Renal cortex interstitium (tissue), 15 donors: ENCODE data around the gene ATP5PB. TPM values are rescaled to one million over a fixed set of nuclear protein-coding genes. Genes with fewer than 3 reads are reported as not detected.
A peak's percentile ranks its signal among the peaks of the same experiment; 100 is the strongest.

Source experiments
- DNase-seq, 11 donors: peaks; one replicate each; pipeline ENCODE4 v3.0.0-alpha.2; 2013; ENCODE audit warnings: low read depth in 9 of 11, low spot score in 4 of 11; ENCODE audit errors: extremely low read depth in 1 of 11
- long read RNA-seq, 16 experiments: transcript quantifications; one replicate each; lab custom pipeline, GENCODE V29; 2026
- polyA plus RNA-seq, 3 donors: library from polyadenylated mRNA; unstranded; fragments of 120-200 nt; gene quantifications; one replicate each; pipeline ENCODE4 v1.2.1, GENCODE V29; 2013; ENCODE audit not compliant: insufficient read length in 3 of 3

ATP5PB gene, protein sequence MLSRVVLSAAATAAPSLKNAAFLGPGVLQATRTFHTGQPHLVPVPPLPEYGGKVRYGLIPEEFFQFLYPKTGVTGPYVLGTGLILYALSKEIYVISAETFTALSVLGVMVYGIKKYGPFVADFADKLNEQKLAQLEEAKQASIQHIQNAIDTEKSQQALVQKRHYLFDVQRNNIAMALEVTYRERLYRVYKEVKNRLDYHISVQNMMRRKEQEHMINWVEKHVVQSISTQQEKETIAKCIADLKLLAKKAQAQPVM
- polyA plus RNA-seq, result 100 to 1,000 TPM; 324 to 412 (median 381) TPM
- long read RNA-seq, donor 1, transcript ATP5PB-202 (7 exons, 3,156 nt), result major isoform, 90 of 134 reads
- long read RNA-seq, donor 1, partial matches to known transcripts, result 36 of 134 reads
- long read RNA-seq, donor 1, other reads (novel, unspliced or antisense), result 5 of 134 reads
- long read RNA-seq, donor 2, transcript ATP5PB-202 (7 exons, 3,156 nt), result major isoform, 82 of 109 reads
- long read RNA-seq, donor 2, partial matches to known transcripts, result 25 of 109 reads
- long read RNA-seq, donor 2, other reads (novel, unspliced or antisense), result 0 of 109 reads
- long read RNA-seq, donor 3, transcript ATP5PB-202 (7 exons, 3,156 nt), result major isoform, 168 of 214 reads
- long read RNA-seq, donor 3, partial matches to known transcripts, result 41 of 214 reads
- long read RNA-seq, donor 3, other reads (novel, unspliced or antisense), result 0 of 214 reads
- long read RNA-seq, donor 4, transcript ATP5PB-202 (7 exons, 3,156 nt), result major isoform, 103 of 106 reads
- long read RNA-seq, donor 4, partial matches to known transcripts, result 0 of 106 reads
- long read RNA-seq, donor 4, other reads (novel, unspliced or antisense), result 0 of 106 reads
- long read RNA-seq, donor 5, result 0 reads
- long read RNA-seq, donor 6, transcript ATP5PB-202 (7 exons, 3,156 nt), result major isoform, 72 of 91 reads
- long read RNA-seq, donor 6, partial matches to known transcripts, result 18 of 91 reads
- long read RNA-seq, donor 6, other reads (novel, unspliced or antisense), result 0 of 91 reads
- long read RNA-seq, donor 7, transcript ATP5PB-202 (7 exons, 3,156 nt), result major isoform, 142 of 194 reads
- long read RNA-seq, donor 7, partial matches to known transcripts, result 42 of 194 reads
- long read RNA-seq, donor 7, other reads (novel, unspliced or antisense), result 6 of 194 reads
- long read RNA-seq, donor 8, transcript ATP5PB-202 (7 exons, 3,156 nt), result major isoform, 193 of 263 reads
- long read RNA-seq, donor 8, partial matches to known transcripts, result 55 of 263 reads
- long read RNA-seq, donor 8, other reads (novel, unspliced or antisense), result 11 of 263 reads
- long read RNA-seq, donor 9, transcript ATP5PB-201 (6 exons, 1,040 nt), result minor isoform, 5 of 138 reads
- long read RNA-seq, donor 9, transcript ATP5PB-202 (7 exons, 3,156 nt), result major isoform, 114 of 138 reads
- long read RNA-seq, donor 9, partial matches to known transcripts, result 19 of 138 reads
- long read RNA-seq, donor 9, other reads (novel, unspliced or antisense), result 0 of 138 reads
- long read RNA-seq, donor 10, transcript ATP5PB-202 (7 exons, 3,156 nt), result major isoform, 122 of 178 reads
- long read RNA-seq, donor 10, partial matches to known transcripts, result 46 of 178 reads
- long read RNA-seq, donor 10, other reads (novel, unspliced or antisense), result 7 of 178 reads
- long read RNA-seq, donor 11, transcript ATP5PB-202 (7 exons, 3,156 nt), result major isoform, 82 of 88 reads
- long read RNA-seq, donor 11, partial matches to known transcripts, result 6 of 88 reads
- long read RNA-seq, donor 11, other reads (novel, unspliced or antisense), result 0 of 88 reads
- long read RNA-seq, donor 12, transcript ATP5PB-202 (7 exons, 3,156 nt), result major isoform, 47 of 71 reads
- long read RNA-seq, donor 12, partial matches to known transcripts, result 24 of 71 reads
- long read RNA-seq, donor 12, other reads (novel, unspliced or antisense), result 0 of 71 reads
- long read RNA-seq, donor 13, transcript ATP5PB-202 (7 exons, 3,156 nt), result major isoform, 206 of 363 reads
- long read RNA-seq, donor 13, transcript ATP5PB-201 (6 exons, 1,040 nt), result minor isoform, 7 of 363 reads
- long read RNA-seq, donor 13, partial matches to known transcripts, result 141 of 363 reads
- long read RNA-seq, donor 13, other reads (novel, unspliced or antisense), result 9 of 363 reads
- long read RNA-seq, donor 14, transcript ATP5PB-202 (7 exons, 3,156 nt), result major isoform, 128 of 157 reads
- long read RNA-seq, donor 14, partial matches to known transcripts, result 26 of 157 reads
- long read RNA-seq, donor 14, other reads (novel, unspliced or antisense), result 0 of 157 reads
- long read RNA-seq, donor 15, transcript ATP5PB-202 (7 exons, 3,156 nt), result major isoform, 55 of 61 reads
- long read RNA-seq, donor 15, partial matches to known transcripts, result 5 of 61 reads
- long read RNA-seq, donor 15, other reads (novel, unspliced or antisense), result 0 of 61 reads
- long read RNA-seq, donor 16, transcript ATP5PB-202 (7 exons, 3,156 nt), result major isoform, 234 of 330 reads
- long read RNA-seq, donor 16, transcript ATP5PB-201 (6 exons, 1,040 nt), result minor isoform, 5 of 330 reads
- long read RNA-seq, donor 16, partial matches to known transcripts, result 68 of 330 reads
- long read RNA-seq, donor 16, other reads (novel, unspliced or antisense), result 23 of 330 reads

DNA sequence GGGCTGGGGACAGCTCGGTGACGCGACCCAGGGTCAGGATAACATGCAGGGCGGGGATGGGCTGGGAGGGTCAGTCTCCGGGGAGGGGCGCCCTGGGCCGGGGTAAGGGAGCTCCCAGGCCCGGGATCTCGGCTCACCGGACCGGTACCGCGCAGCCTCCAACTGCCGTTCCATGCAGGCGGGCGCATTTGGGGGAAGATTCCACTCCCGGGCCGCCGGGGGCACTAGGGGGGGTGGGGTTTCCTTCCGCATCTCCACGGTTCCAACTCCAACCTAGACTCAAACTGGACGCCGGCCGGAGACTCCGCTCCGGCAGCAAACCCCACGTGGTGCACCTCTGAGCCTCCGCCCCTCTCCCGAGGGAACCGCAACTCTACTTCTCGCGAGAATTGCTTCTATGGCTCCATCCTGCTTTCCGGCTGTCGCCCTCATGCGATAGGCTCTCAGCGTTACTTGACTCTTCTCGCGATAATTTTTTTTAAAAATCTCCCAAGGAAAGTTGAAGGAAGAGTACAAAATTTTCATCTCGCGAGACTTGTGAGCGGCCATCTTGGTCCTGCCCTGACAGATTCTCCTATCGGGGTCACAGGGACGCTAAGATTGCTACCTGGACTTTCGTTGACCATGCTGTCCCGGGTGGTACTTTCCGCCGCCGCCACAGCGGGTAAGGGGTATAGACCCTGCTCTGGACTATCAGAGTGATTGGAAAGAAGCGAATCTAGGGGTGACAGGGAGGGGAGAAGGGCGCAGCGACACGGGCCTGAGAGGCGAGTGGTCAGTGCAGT, at the start of gene ATP5PB, which contains the start of gene WDR77:
Gene ATP5PB (plus strand): TSS at position 547 of the 785 bp plus-strand sequence. CDS start 78 bp downstream, at position 625.
Gene WDR77 (minus strand): TSS at position 339 of the 785 bp plus-strand sequence. CDS start 87 bp downstream, at position 252.
- DNase-seq, result peak; percentile 94 to 99 (median 98)

DNA sequence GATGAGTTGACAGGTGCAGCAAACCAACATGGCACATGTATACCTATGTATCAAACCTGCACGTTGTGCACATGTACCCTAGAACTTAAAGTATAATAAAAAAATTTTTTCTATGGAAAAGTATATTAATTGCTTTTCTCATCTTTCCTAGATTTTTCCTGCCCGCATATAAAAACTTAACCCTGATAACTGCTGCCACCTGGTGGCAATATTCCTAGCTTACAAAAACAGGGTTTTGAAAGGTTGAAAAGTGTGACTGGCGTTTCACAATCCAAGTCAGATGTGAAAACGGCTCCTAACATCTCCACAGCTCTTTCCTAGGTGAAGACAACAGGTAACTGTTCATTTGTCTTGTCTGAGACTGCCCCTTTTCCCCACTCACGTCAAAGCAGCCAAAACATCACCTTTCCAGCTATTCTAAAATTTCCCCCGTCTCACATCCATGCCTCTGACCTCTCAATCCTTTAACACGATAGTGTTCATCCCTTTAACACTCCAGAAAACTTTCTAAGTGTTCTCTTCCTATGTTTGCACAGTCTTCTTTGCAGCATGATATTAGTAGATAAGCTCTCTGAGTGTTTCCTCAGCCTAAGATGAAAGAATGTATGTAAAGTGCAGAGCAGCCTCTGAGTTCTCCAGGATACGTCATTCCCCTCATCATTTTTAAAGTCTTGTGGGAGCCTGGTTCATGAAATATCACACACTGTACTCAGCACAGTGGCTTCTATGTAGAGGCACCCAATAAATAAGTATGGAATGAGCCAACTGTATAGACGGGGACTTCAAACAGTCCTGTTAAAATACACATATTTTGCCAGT, 49.3 kb upstream of the ATP5PB start:
- peak in 9 of 11 donors; percentile 12 to 36 (median 16) for DNase-seq

DNA sequence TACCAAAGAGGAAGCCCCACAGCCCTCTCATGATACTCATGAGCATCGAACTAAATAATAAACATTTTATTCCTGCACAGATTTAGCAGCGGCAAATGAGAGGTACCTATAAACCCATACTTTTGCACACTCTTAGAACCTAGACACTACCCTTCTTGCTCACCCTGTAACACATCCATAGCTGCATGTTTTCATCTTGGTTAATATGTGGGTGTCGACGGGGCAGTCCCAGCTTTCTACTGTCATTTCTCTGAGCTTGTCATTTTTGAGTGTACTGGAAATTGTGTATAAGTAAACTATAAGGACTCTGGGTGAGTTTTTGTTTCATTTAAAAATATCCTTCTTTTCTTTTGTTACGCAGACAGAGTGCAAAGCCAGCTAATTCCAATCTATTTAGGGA, 47.2 kb upstream of the ATP5PB start:
- no peak for DNase-seq

DNA sequence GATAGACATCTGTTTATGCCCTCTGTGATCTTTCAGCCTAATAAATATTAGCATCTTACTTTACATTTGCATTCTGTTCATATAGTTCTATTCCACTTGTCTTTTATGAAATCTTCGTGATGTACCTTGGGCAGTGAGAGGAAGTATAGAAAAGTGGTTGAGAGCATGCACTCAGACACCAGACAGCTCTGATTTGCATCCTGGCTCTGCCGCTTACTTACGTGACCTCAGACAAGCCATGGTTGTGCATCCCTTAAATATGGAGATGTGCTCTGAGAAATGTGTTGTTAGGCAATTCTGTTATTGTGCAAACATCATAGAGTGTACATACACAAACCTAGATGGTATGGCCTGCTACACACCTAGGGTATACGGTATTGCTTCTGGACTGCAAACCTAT, 44.7 kb upstream of the ATP5PB start:
- no peak for DNase-seq

DNA sequence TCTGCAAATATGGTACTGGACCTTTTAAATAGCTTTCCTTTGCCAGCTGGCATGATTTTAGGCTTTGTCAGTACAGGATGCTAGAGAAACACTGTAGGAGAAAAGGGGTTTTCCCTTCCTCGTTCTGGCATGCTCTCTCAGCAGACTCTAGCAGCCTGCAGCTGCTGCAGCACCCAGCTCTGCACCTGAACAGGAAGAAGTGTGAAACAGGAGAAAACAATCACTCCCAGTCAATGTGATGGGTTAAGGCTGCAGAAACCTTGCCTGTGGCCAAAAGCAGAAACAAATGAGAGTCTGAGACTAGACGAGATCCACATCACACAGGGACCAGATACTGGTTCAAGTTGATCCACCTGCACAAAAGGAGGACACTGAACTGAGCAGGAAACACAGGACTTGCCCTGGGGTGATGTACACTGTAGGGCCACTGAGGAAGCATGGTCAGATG, 42.9 kb upstream of the ATP5PB start:
- DNase-seq, result no peak

DNA sequence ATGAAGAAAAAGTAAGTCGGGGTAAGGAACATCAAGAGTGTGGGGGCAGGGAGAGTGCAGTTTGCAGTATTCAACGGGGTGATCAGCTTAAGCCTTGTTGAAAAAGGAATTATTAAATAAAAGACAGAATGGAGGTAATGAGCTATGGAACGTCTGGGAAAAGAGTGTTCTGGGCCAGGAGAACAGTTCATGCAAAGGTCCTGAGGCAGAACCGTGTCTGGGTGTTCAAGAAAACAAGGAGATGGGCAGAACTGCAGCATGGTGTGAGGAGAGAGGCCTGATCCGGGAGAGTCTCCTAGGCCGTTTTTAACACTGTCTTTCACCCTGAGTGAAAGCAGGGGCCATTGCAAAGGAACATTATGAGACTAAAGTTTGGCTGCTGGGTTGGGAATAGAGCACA, 42.0 kb upstream of the ATP5PB start:
- DNase-seq, result no peak

DNA sequence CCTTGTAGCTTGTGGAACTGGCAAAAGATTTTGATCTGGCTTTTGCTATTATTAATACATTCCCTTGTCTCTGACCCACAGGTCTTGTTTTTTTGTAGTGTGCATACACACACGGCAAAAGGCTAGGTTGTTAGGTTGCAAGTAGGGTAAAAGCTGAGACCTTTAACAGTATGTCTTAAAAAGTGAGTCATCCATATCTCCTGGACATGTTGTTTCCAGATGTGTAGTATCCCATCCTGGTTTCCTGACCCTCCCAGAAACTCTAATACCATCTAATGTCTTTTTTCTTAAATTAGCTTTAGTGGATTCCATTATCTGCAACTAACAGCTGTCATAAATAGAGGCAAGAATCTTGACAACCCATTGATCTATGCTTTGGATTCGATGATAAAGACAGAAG, 36.4 kb upstream of the ATP5PB start:
- DNase-seq, result no peak

DNA sequence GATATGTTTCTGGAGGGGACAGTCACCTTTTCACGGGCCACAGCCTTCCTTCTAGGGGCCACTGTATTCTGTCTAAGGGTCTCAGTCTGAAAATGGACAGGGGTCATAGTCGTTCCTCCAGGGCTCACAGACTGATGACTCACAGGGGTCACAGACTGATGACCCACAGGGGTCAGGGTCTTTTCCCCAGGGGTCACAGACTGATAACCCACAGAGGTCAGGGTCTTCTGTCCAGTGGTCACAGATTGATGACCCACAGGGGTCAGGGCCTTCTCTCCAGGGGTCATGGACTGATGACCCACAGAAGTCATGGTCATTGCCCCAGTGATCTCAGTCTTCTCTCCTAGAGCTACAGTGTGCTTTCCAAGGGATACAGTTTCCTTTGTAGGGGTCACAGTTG, 34.5 kb upstream of the ATP5PB start:
- DNase-seq, result no peak

DNA sequence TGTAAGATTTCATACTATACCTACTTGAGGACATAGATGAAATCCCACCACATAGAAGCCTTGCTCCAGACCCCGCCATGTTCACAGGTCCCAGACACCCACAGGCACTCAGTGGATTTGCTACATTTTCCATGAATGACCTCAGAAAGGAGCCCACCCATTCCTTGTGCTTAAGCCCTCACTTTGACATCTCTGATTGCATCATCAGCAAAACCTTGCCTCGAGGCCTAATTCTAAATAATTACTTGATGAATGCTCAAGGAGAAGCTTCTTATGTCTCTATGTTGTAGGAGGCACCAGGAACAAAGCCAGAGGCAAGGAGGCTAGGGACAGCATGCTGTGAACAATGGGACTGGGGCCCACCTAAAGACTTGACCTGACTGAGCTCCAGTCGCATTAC, 33.8 kb upstream of the ATP5PB start:
- DNase-seq, result no peak

DNA sequence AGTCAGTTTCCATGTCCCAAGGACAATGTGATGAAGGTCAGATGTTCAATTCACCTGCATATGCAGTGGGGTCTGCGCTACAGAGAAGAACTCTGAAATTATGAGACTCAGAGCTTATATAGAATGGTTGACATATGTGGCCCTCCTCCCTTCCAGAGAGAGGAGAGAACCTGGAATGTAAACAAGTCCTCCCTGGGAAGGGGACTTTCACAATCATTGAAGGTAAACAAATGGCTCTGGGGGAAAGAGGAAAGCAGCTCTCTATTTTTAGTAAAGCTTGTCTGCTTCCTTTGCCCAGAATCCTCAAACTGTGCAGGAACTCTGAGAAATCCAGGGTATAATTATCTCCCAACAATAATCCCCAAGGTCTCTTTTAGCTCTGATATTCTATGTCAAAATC, 31.5 kb upstream of the ATP5PB start:
- DNase-seq, result no peak

DNA sequence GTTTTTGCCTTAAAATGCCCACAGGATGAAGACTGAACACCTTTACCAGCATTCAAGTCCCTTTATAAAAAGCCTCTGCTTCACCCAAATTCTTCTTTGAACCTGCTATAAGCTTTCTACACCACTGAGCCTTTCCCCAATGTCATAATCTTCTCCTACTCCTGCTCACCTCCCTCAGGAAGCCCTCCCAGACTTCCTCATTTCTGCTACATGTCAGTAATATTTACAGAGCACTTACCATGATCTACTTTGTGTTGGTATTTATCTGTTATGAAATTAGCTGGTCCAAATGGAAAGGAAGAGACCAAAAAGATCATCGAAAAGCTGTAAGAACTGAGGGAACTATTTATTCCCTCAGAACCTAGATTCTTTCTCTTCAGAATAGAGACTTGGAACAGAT, 30.2 kb upstream of the ATP5PB start:
- DNase-seq, result no peak

DNA sequence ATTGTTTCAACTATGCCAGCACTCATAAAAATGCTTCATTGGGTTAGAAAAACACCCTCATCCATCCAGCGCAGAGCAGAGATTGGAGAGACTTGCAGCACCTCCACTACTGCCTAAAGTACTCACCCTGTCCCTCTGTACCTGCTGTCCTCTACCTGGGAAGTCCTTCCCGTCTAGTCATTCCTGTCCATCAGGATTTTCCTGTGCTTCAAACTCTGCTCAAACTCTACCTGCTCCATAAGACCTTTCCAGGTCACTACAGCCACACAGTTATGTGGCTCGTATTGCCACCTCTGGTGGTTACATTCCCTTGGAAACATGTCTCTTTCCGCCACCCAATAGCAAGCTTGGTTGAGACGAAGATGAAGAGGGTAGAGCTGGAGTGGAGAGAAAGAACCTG, 28.9 kb upstream of the ATP5PB start:
- no peak for DNase-seq

DNA sequence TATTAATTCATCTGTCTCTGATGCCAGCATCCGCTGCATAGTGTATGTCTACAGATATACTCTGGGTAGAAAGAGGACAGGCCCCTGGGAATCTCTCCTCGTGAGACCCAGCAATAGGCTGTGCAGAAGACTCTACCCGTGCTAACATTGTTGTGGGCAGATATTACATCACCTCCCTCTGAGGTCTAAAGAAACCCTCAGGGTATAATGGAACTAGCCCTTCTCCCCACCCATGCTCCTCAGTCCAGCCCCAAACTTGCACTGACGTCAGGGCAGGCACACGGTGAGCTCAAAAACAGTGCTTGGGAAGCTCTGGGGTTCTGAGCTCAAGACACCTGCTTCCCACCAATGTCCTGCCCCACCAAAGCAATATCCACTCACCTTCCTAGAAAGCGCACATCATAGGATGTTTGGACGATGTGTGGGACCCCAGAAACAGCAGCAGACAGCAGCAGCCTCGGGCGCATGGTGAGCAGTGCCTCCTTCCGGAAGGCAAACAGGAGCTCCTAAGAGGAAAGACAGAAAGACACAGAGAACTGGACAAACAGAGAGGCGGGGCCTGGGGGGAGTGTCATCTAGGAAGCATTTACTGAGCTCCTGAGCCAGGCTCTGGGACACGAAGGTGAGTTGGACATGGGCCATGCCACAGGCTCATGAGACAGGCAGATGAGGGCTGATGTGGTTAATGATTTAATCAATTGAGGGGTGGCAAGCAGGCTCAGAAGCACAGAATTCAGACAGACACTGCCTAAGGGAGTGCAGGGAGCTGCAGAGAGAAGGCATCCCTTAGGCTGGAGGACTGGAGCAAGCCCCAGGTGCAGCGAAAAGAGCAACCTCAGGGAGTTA, 26.5 kb upstream of the ATP5PB start:
- DNase-seq, result peak in 1 of 11 donors; percentile 21

DNA sequence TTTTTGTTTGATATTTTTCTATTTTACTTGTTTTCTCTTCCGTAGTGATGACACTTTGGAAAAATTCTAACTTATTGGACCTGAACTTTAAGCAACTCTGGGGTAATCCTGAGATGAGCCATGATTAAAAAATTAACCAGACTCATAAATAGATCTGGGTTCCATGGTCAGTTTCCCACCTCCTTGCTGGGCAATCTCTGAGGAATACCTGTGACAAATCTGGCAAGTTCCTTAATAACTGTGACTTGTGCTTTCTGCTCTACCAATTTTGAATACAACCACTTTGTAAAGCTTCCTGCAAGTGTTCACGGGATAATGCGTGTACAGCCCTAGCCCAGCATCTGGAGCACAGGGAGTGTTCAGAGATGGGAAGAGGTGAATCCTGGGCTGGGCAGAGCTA, 25.0 kb upstream of the ATP5PB start:
- no peak for DNase-seq
